ENCODE results near the gene ORC3.

- no peak for TF ChIP-seq EZH2 (IDR thresholded peaks at IDR 0.05; ENCODE audit: borderline replicate concordance, insufficient read depth, low read depth, low read length, poor library complexity, severe bottlenecking)
- TF ChIP-seq, protein P1, sequence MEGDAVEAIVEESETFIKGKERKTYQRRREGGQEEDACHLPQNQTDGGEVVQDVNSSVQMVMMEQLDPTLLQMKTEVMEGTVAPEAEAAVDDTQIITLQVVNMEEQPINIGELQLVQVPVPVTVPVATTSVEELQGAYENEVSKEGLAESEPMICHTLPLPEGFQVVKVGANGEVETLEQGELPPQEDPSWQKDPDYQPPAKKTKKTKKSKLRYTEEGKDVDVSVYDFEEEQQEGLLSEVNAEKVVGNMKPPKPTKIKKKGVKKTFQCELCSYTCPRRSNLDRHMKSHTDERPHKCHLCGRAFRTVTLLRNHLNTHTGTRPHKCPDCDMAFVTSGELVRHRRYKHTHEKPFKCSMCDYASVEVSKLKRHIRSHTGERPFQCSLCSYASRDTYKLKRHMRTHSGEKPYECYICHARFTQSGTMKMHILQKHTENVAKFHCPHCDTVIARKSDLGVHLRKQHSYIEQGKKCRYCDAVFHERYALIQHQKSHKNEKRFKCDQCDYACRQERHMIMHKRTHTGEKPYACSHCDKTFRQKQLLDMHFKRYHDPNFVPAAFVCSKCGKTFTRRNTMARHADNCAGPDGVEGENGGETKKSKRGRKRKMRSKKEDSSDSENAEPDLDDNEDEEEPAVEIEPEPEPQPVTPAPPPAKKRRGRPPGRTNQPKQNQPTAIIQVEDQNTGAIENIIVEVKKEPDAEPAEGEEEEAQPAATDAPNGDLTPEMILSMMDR (IDR thresholded peaks at IDR 0.05) = no peak
These were observed 108.6 kb downstream of the ORC3 start for GRCh38 chr6:87698547-87699006.
